Tibial artery (tissue), 4 donors: ENCODE results near the gene LYRM7.

ENCODE experiments used
- DNase-seq, 2 donors: peaks; one replicate each; pipeline ENCODE4 v3.0.0-alpha.2; 2019
- H3K27ac ChIP-seq, 2 donors: fragments of 200-600 bp; sonication (generic) in 1 of 2; 1 replicate in 1 of 2; 2 replicates in 1 of 2; pipeline ENCODE4 v1.5.1; 2018 to 2019; ENCODE audit warnings: mild to moderate bottlenecking in 1 of 2
- H3K27me3 ChIP-seq, 2 donors: fragments of 200-600 bp; sonication (generic) in 1 of 2; one replicate each; pipeline versions ENCODE4 v1.5.1 to v1.6.0; 2016 to 2019
- H3K36me3 ChIP-seq, 3 donors: fragments of 200-600 bp; sonication (generic) in 2 of 3; one replicate each; pipeline ENCODE4 v1.5.1; 2016 to 2019; ENCODE audit warnings: mild to moderate bottlenecking in 2 of 3
- H3K4me1 ChIP-seq, 4 donors: fragments of 200-600 bp; sonication (generic) in 2 of 4; 1 replicate in 3 of 4; 2 replicates in 1 of 4; pipeline ENCODE4 v1.5.1; 2016 to 2019
- H3K4me3 ChIP-seq, 2 donors: fragments of 200-600 bp; sonication (generic) in 1 of 2; 1 replicate in 1 of 2; 2 replicates in 1 of 2; pipeline ENCODE4 v1.5.1; 2018 to 2019; ENCODE audit warnings: mild to moderate bottlenecking in 2 of 2
- H3K9me3 ChIP-seq, 3 donors: fragments of 200-600 bp; sonication (generic) in 1 of 3; one replicate each; pipeline ENCODE4 v1.5.1; 2016 to 2019
- intact Hi-C: fragments of 100-400 bp; cut with DNase I; formaldehyde crosslinking; loops from one replicate; pipeline ENCODE4 v1.15.0; 2023; ENCODE audit warnings: low total_unique reads
- TF ChIP-seq, protein P1 (sequence below), 2 experiments: fragments of 200-600 bp in 1 of 2; fragments of 450-650 bp in 1 of 2; IDR thresholded peaks; one replicate each; pipeline ENCODE4 v1.5.1; 2017 to 2019; ENCODE audit warnings: antibody characterized with exemption in 2 of 2, mild to moderate bottlenecking in 1 of 2, moderate library complexity in 1 of 2

LYRM7 gene

DNA sequence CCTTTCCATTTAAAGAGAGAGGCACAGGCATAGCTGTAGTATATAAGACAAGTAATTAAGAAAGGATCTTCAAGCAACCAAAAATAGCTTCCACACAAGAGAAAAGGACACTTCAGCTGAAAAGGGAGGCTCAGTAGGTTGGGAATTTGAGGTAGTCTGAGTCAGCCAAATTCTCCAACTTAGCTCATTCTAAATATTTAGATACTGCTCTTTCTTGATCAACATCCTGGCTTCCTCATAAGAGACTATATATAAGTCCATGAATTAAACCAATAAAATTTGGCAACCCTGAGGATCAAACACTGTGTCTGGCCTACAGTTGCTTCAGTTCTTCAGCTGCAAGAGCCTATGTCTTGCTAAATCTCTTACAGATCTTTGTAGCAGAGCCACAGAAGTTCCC, 23.5 kb upstream of the LYRM7 start:
- no peaks in the 10 kb centered on the region for H3K36me3 ChIP-seq
- H3K27ac ChIP-seq, result no peak overlapping the region
- TF ChIP-seq, protein P1, sequence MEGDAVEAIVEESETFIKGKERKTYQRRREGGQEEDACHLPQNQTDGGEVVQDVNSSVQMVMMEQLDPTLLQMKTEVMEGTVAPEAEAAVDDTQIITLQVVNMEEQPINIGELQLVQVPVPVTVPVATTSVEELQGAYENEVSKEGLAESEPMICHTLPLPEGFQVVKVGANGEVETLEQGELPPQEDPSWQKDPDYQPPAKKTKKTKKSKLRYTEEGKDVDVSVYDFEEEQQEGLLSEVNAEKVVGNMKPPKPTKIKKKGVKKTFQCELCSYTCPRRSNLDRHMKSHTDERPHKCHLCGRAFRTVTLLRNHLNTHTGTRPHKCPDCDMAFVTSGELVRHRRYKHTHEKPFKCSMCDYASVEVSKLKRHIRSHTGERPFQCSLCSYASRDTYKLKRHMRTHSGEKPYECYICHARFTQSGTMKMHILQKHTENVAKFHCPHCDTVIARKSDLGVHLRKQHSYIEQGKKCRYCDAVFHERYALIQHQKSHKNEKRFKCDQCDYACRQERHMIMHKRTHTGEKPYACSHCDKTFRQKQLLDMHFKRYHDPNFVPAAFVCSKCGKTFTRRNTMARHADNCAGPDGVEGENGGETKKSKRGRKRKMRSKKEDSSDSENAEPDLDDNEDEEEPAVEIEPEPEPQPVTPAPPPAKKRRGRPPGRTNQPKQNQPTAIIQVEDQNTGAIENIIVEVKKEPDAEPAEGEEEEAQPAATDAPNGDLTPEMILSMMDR (IDR thresholded peaks at IDR 0.05), result no peak
- DNase-seq, result no peak
- no peak overlapping the region for H3K4me3 ChIP-seq
- H3K27me3 ChIP-seq, result no peaks in the 10 kb centered on the region
- no peaks in the 10 kb centered on the region for H3K9me3 ChIP-seq
- intact Hi-C loops, result no loop called here
- H3K4me1 ChIP-seq, result no peaks in the 10 kb centered on the region

DNA sequence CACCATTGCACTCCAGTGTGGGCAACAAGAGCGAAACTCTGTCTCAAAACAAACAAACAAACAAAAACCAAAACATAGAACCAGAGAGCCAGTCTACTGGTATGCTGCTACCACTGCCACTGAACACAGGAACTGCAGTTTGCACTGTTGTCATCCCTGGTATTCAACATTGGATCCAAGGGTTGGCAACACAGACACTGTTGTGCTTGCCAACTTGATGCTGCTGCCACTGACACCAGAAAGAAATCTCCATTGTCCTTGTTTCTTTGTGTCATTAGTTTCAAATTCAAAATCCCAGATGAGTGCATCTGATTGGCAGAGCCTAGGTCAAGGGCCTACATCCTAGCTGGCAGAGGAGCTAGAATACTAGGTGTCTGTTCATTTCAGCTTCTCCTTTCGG, 21.9 kb upstream of the LYRM7 start:
- H3K36me3 ChIP-seq, result no peaks in the 10 kb centered on the region
- TF ChIP-seq, protein P1 (IDR thresholded peaks at IDR 0.05), result no peak
- no peaks in the 10 kb centered on the region for H3K27me3 ChIP-seq
- no peak overlapping the region for H3K27ac ChIP-seq
- H3K4me1 ChIP-seq, result no peaks in the 10 kb centered on the region
- intact Hi-C loops, result no loop called here
- no peak for DNase-seq
- H3K4me3 ChIP-seq, result no peak overlapping the region
- H3K9me3 ChIP-seq, result no peaks in the 10 kb centered on the region

DNA sequence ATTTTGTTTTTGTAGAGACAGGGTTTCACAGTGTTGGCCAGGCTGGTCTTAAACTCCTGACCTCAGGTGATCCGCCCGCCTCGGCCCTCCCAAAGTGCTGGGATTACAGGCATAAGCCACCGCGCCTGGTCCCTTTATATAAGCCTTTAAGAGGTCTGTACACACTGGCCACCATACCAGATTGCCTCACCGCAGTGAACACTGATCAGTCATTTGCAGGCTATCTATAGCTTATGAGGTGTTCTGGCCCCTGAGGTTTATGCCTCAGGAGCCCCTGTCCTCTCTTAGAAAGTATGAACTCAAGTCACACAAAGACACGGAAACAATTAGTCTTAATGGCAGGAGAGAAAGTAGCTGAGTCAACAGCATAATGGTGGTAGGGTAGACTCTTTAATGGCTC, 20.3 kb upstream of the LYRM7 start:
- H3K27me3 ChIP-seq, result no peaks in the 10 kb centered on the region
- H3K4me3 ChIP-seq, result no peak overlapping the region
- H3K9me3 ChIP-seq, result no peaks in the 10 kb centered on the region
- intact Hi-C loops, result no loop called here
- TF ChIP-seq, protein P1 (IDR thresholded peaks at IDR 0.05), result no peak
- no peak for DNase-seq
- H3K27ac ChIP-seq, result no peak overlapping the region
- H3K4me1 ChIP-seq, result no peaks in the 10 kb centered on the region
- no peaks in the 10 kb centered on the region for H3K36me3 ChIP-seq

DNA sequence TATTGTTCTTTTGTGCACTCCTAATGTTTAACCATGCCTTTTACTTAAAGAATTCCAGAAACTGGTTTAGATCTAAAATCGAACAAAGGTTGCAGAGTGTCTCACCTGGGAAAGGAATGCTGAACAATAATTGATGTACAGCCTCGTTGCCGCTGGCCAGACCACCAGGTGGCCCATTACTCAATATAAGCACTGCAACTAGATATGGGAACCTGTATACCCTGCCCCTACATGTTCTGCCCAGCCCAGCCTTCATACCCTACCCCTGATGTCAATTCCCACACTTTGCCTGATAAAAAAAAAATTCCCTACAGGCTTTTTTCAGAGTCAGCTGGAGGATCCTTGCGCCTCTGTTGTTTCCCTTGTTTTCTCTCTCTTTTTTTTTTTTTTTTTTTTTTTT, 19.5 kb upstream of the LYRM7 start:
- H3K4me1 ChIP-seq, result no peaks in the 10 kb centered on the region
- peaks cover 0 to 7% (median 4%) of the 10 kb centered on the region in 3 donors for H3K36me3 ChIP-seq
- no peak overlapping the region for H3K4me3 ChIP-seq
- TF ChIP-seq, protein P1 (IDR thresholded peaks at IDR 0.05), result no peak
- intact Hi-C loops, result no loop called here
- no peaks in the 10 kb centered on the region for H3K9me3 ChIP-seq
- H3K27me3 ChIP-seq, result no peaks in the 10 kb centered on the region
- no peak overlapping the region for H3K27ac ChIP-seq
- DNase-seq, result no peak

DNA sequence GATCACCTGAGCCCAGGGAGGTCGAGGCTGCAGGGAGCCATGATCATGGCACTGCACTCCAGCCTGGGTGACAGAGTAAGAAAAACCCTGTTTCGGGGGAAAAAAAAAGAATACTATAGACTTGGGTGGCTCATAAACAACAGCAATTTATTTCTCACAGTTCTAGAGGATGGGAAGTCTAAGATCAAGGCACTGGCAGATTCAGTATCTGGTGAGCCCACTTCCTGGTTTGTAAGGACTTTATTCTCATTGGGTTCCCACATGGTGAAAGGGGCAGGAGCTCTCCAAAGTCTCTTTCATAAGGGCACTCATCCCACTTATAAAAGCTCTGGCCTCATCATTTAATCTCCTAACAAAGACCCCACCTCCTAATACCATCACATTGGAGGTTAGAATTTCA, 14.4 kb upstream of the LYRM7 start:
- no peak for DNase-seq
- H3K4me3 ChIP-seq, result no peak overlapping the region
- H3K36me3 ChIP-seq, result peaks cover 19 to 53% (median 39%) of the 10 kb centered on the region in 3 donors
- intact Hi-C loops, result no loop called here
- H3K9me3 ChIP-seq, result no peaks in the 10 kb centered on the region
- TF ChIP-seq, protein P1 (IDR thresholded peaks at IDR 0.05), result no peak
- no peak overlapping the region for H3K27ac ChIP-seq
- no peaks in the 10 kb centered on the region for H3K4me1 ChIP-seq
- no peaks in the 10 kb centered on the region for H3K27me3 ChIP-seq

DNA sequence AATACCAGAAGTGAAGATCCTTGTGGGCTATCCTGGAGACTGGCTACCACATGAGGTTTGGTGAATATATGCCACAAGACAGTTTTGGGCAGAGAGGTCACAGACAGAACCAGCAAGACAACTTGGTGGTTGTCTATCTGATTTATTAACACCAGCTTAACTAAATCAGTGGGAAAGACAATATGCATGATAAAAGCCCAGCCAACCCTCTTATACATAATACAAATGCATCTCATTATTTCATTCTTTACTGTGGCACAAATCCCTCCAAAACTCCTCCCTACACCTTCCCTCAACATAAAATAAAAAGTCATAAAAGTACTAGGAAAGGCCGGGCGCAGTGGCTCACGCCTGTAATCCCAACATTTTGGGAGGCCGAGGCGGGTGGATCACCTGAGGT, 13.8 kb upstream of the LYRM7 start:
- Histone ChIP-seq H3K4me3 (no peak overlapping the region), H3K36me3 (peaks cover 25 to 59% (median 44%) of the 10 kb centered on the region in 3 donors), H3K9me3 (no peaks in the 10 kb centered on the region), H3K4me1 (no peaks in the 10 kb centered on the region), H3K27me3 (no peaks in the 10 kb centered on the region), H3K27ac (no peak overlapping the region)
- intact Hi-C loops, result no loop called here
- no peak for DNase-seq
- TF ChIP-seq, protein P1 (IDR thresholded peaks at IDR 0.05), result no peak
